IMR-90 (cell line): ENCODE data around the gene WASL. TPM values are rescaled to one million over a fixed set of nuclear protein-coding genes. Genes with fewer than 3 reads are reported as not detected.

Experiments
- ATAC-seq: fragments of 200-7000 bp; cut with Tn5 transposase; 2 replicates; pipeline ENCODE4 v1.9.1; 2020; ENCODE audit warnings: low read depth, mild to moderate bottlenecking, moderate library complexity
- BruUV-seq: library from RNA; stranded (reverse); fragments of 400-500 nt; replicated peaks from 2 replicates; lab custom pipeline; 2021; lab: Mats Ljungman, UMichigan
- CTCF ChIA-PET: fragments of 300-600 bp; formaldehyde crosslinking; extraction: SDS; loops from one replicate; lab custom pipeline; 2021; ENCODE audit warnings: antibody characterized with exemption; lab: Yijun Ruan, JAX
- POLR2A ChIA-PET: fragments of 300-600 bp; sonication (Branson Sonifier 250); formaldehyde crosslinking; loops from one replicate; lab custom pipeline; 2022; ENCODE audit warnings: antibody characterized with exemption; ENCODE audit not compliant: unreplicated experiment; lab: Charles Lee
- DNase-seq: peaks from one replicate; pipeline ENCODE4 v3.0.0; 2013
- H2AFZ ChIP-seq: replicated peaks from 2 replicates; pipeline ENCODE3; 2013; ENCODE audit warnings: low read length, mild to moderate bottlenecking; ENCODE audit not compliant: poor library complexity
- H2AK5ac ChIP-seq: 2 replicates; pipeline ENCODE4 v1.6.1; 2013; ENCODE audit warnings: low read depth, low read length, inconsistent platforms
- H2AK9ac ChIP-seq: replicated peaks from 2 replicates; pipeline ENCODE3; 2013; ENCODE audit warnings: mild to moderate bottlenecking, low read depth, low read length, moderate library complexity; ENCODE audit not compliant: poor library complexity
- H2BK120ac ChIP-seq: 2 replicates; pipeline ENCODE4 v1.6.1; 2013; ENCODE audit warnings: low read depth, low read length, inconsistent platforms
- H2BK15ac ChIP-seq: 3 replicates; pipeline ENCODE4 v1.6.1; 2013; ENCODE audit warnings: low read depth, low read length, inconsistent platforms
- H2BK20ac ChIP-seq: 2 replicates; pipeline ENCODE4 v1.6.1; 2013; ENCODE audit warnings: low read depth, mild to moderate bottlenecking, inconsistent platforms, low read length, moderate library complexity
- H2BK5ac ChIP-seq: 2 replicates; pipeline ENCODE4 v1.6.1; 2013; ENCODE audit warnings: mild to moderate bottlenecking, low read depth, low read length, inconsistent platforms; ENCODE audit not compliant: poor library complexity, severe bottlenecking
- H3K14ac ChIP-seq: replicated peaks from 2 replicates; pipeline ENCODE4 v1.6.1; 2013; ENCODE audit warnings: low read depth, low read length, inconsistent platforms
- H3K18ac ChIP-seq: 2 replicates; pipeline ENCODE4 v1.6.1; 2013; ENCODE audit warnings: low read depth, low read length, control low read depth
- H3K23ac ChIP-seq: 2 replicates; pipeline ENCODE4 v1.6.1; 2013; ENCODE audit warnings: low read depth, low read length, inconsistent platforms
- H3K27ac ChIP-seq: 2 replicates; pipeline ENCODE4 v1.5.1; 2013; ENCODE audit warnings: mild to moderate bottlenecking, control low read depth, low read length; ENCODE audit not compliant: insufficient read depth
- H3K27me3 ChIP-seq: 2 replicates; pipeline ENCODE4 v1.6.1; 2013; ENCODE audit warnings: low read length; ENCODE audit not compliant: control insufficient read depth, insufficient read depth
- H3K36me3 ChIP-seq: 2 replicates; pipeline ENCODE4 v1.6.1; 2013; ENCODE audit warnings: low read length, mixed read lengths; ENCODE audit not compliant: control insufficient read depth, insufficient read depth
- H3K4ac ChIP-seq: 2 replicates; pipeline ENCODE4 v1.6.1; 2013; ENCODE audit warnings: low read depth, low read length, inconsistent platforms
- H3K4me1 ChIP-seq: 2 replicates; pipeline ENCODE4 v1.6.1; 2013; ENCODE audit warnings: low read length, mixed read lengths; ENCODE audit not compliant: control insufficient read depth, insufficient read depth
- H3K4me2 ChIP-seq: 2 replicates; pipeline ENCODE4 v1.6.1; 2013; ENCODE audit warnings: low read depth, mild to moderate bottlenecking, control low read depth, low read length, moderate library complexity
- H3K4me3 ChIP-seq: 2 replicates; pipeline ENCODE4 v1.5.1; 2013; ENCODE audit warnings: low read depth, mild to moderate bottlenecking, control low read depth, low read length, moderate library complexity; ENCODE audit not compliant: insufficient read depth
- H3K56ac ChIP-seq: 2 replicates; pipeline ENCODE4 v1.6.1; 2013; ENCODE audit warnings: low read length, inconsistent platforms; ENCODE audit not compliant: insufficient read depth; ENCODE audit errors: extremely low read depth
- H3K79me1 ChIP-seq, 2 experiments: 2 replicates each; pipeline ENCODE4 v1.6.1; 2013; ENCODE audit warnings: low read length in 2 of 2, inconsistent platforms in 1 of 2, low read depth in 1 of 2
- H3K9ac ChIP-seq: 2 replicates; pipeline ENCODE4 v1.6.1; 2013; ENCODE audit warnings: low read depth, low read length, control low read depth
- H3K9me1 ChIP-seq: 2 replicates; pipeline ENCODE4 v1.6.1; 2013; ENCODE audit warnings: low read length, inconsistent platforms; ENCODE audit not compliant: insufficient read depth
- H3K9me3 ChIP-seq: 2 replicates; pipeline ENCODE4 v1.6.1; 2013; ENCODE audit warnings: low read length; ENCODE audit not compliant: control insufficient read depth, insufficient read depth
- H4K20me1 ChIP-seq: 2 replicates; pipeline ENCODE4 v1.6.1; 2013; ENCODE audit warnings: low read length, inconsistent platforms; ENCODE audit not compliant: insufficient read depth
- H4K5ac ChIP-seq: 2 replicates; pipeline ENCODE4 v1.6.1; 2013; ENCODE audit warnings: mild to moderate bottlenecking, low read depth, low read length, control low read depth
- H4K8ac ChIP-seq, 2 experiments: 2 replicates each; pipeline ENCODE4 v1.6.1; 2013; ENCODE audit warnings: low read depth in 2 of 2, low read length in 2 of 2, control low read depth in 1 of 2, inconsistent platforms in 1 of 2
- H4K91ac ChIP-seq: 2 replicates; pipeline ENCODE4 v1.6.1; 2013; ENCODE audit warnings: low read depth, low read length, inconsistent platforms; ENCODE audit not compliant: insufficient read depth
- BHLHE40 ChIP-seq: fragments of 150-350 bp; IDR thresholded peaks from 2 replicates; pipeline ENCODE4 v1.6.1; 2016; ENCODE audit warnings: mild to moderate bottlenecking, low read depth, low read length
- CEBPB ChIP-seq: IDR thresholded peaks from 2 replicates; pipeline ENCODE4 v1.6.1; 2012; ENCODE audit warnings: low read depth, low read length, improper control_type of control experiment
- CHD1 ChIP-seq: IDR thresholded peaks from 2 replicates; pipeline ENCODE4 v1.6.1; 2012; ENCODE audit warnings: low read depth, low read length, improper control_type of control experiment
- ELK1 ChIP-seq: fragments of 150-350 bp; IDR thresholded peaks from 2 replicates; pipeline ENCODE4 v1.6.1; 2016; ENCODE audit warnings: low read depth, mild to moderate bottlenecking, low read length, moderate library complexity, borderline replicate concordance
- FOS ChIP-seq: fragments of 150-350 bp; IDR thresholded peaks from 2 replicates; pipeline ENCODE4 v1.6.1; 2016; ENCODE audit warnings: low read depth, low read length
- MAFK ChIP-seq: IDR thresholded peaks from 2 replicates; pipeline ENCODE4 v1.6.1; 2012; ENCODE audit warnings: low read depth, low read length, improper control_type of control experiment
- MAZ ChIP-seq: IDR thresholded peaks from 2 replicates; pipeline ENCODE4 v1.6.1; 2012; ENCODE audit warnings: low read depth, mild to moderate bottlenecking, low read length, improper control_type of control experiment, moderate library complexity, borderline replicate concordance
- MXI1 ChIP-seq: IDR thresholded peaks from 2 replicates; pipeline ENCODE4 v1.6.1; 2012; ENCODE audit warnings: low read depth, mild to moderate bottlenecking, low read length, moderate library complexity, borderline replicate concordance
- NFE2L2 ChIP-seq: fragments of 150-350 bp; IDR thresholded peaks from 2 replicates; pipeline ENCODE4 v1.6.1; 2016; ENCODE audit warnings: low read depth, mild to moderate bottlenecking, low read length
- POLR2A ChIP-seq: IDR thresholded peaks from 2 replicates; pipeline ENCODE4 v1.6.1; 2012; ENCODE audit warnings: mild to moderate bottlenecking, low read depth, low read length
- RAD21 ChIP-seq: IDR thresholded peaks from 2 replicates; pipeline ENCODE4 v1.6.1; 2012; ENCODE audit warnings: low read length, improper control_type of control experiment
- RCOR1 ChIP-seq: IDR thresholded peaks from 2 replicates; pipeline ENCODE4 v1.6.1; 2012; ENCODE audit warnings: mild to moderate bottlenecking, low read length, improper control_type of control experiment; ENCODE audit not compliant: insufficient replicate concordance
- RFX5 ChIP-seq: IDR thresholded peaks from 2 replicates; pipeline ENCODE4 v1.8.0; 2012; ENCODE audit warnings: low read depth, mild to moderate bottlenecking, low read length, moderate library complexity
- USF2 ChIP-seq: fragments of 150-350 bp; IDR thresholded peaks from 2 replicates; pipeline ENCODE4 v1.6.1; 2017; ENCODE audit warnings: mild to moderate bottlenecking, antibody characterized with exemption, low read length, low read depth
- dilution Hi-C: fragments of 300-500 bp; cut with HindIII; formaldehyde crosslinking; loops from one replicate; pipeline ENCODE4 v1.14.3; 2018; ENCODE audit warnings: low sequenced_read_pairs; ENCODE audit not compliant: unreplicated experiment
- in situ Hi-C: fragments of 300-500 bp; cut with MboI; formaldehyde crosslinking; loops from 3 replicates; pipeline ENCODE4 v1.14.3; 2019; ENCODE audit warnings: low sequenced_read_pairs, inconsistent platforms, mixed read lengths
- intact Hi-C: fragments of 100-400 bp; cut with micrococcal nuclease; formaldehyde crosslinking; loops from 2 replicates; pipeline ENCODE4 v1.10.0; 2022
- polyA plus RNA-seq, 3 experiments: library from polyadenylated mRNA; depleted of rRNA; stranded (reverse); fragments of >200 nt; gene quantifications; 2 replicates each; pipeline ENCODE4 v1.2.3, GENCODE V29; 2012; ENCODE audit warnings: low replicate concordance in 1 of 3
- total RNA-seq: library from RNA; depleted of rRNA; stranded (reverse); fragments of >200 nt; gene quantifications from 2 replicates; pipeline ENCODE4 v1.2.3, GENCODE V29; 2012
- TF ChIP-seq, protein P1 (sequence below): conservative IDR thresholded peaks from 2 replicates; pipeline ENCODE4 v1.5.1; 2012; ENCODE audit warnings: mild to moderate bottlenecking, low read depth, low read length, improper control_type of control experiment

Gene WASL
- total and polyA plus RNA-seq, 2 of the 4 experiments (the other 2 are of a cell fraction), result 2.3 to 7.9 TPM

GRCh38 chr7:123787220-123788007 lies 38.6 kb upstream of the WASL start (continued):
- no peak for TF ChIP-seq BHLHE40

GRCh38 chr7:123784263-123784662 lies 35.5 kb upstream of the WASL start:
- no peaks in the 10 kb centered on the region for H3K79me1 ChIP-seq
- POLR2A ChIA-PET, result no interaction called here
- no peaks in the 10 kb centered on the region for H4K20me1 ChIP-seq
- H3K9me3 ChIP-seq, result no peaks in the 10 kb centered on the region
- H2BK15ac ChIP-seq, result no peak overlapping the region
- no peak overlapping the region for H3K56ac ChIP-seq
- H3K27ac ChIP-seq, result no peak overlapping the region
- no peak overlapping the region for H3K14ac ChIP-seq
- no peak overlapping the region for H2BK20ac ChIP-seq
- H3K9ac ChIP-seq, result no peak overlapping the region
- H3K36me3 ChIP-seq, result no peaks in the 10 kb centered on the region
- no peak overlapping the region for H2AFZ ChIP-seq
- no peak overlapping the region for H3K23ac ChIP-seq
- no peak overlapping the region for H4K8ac ChIP-seq
- H3K27me3 ChIP-seq, result no peaks in the 10 kb centered on the region
- BruUV-seq, result no TSS peak
- dilution Hi-C loops (no loop called here), in situ Hi-C loops (no loop called here), intact Hi-C loops (no loop called here)
- no peak overlapping the region for H3K18ac ChIP-seq
- no peak overlapping the region for H3K4me2 ChIP-seq
- H2BK120ac ChIP-seq, result no peak overlapping the region
- no peak overlapping the region for H4K5ac ChIP-seq
- CTCF ChIA-PET, result no interaction called here
- ATAC-seq, result no peak
- no peak overlapping the region for H4K91ac ChIP-seq
- H3K9me1 ChIP-seq, result no peaks in the 10 kb centered on the region
- H2BK5ac ChIP-seq, result no peak overlapping the region
- no peak for DNase-seq
- no peak overlapping the region for H3K4me3 ChIP-seq
- H3K4ac ChIP-seq, result no peak overlapping the region
- H2AK5ac ChIP-seq, result no peak overlapping the region
- H2AK9ac ChIP-seq, result no peak overlapping the region
- no peaks in the 10 kb centered on the region for H3K4me1 ChIP-seq
- no peak for TF ChIP-seq ELK1
- no peak for TF ChIP-seq MAZ
- no peak for TF ChIP-seq MXI1
- no peak for TF ChIP-seq POLR2A
- TF ChIP-seq RAD21, result no peak
- no peak for TF ChIP-seq RFX5
- TF ChIP-seq MAFK, result no peak
- no peak for TF ChIP-seq CEBPB
- TF ChIP-seq RCOR1, result no peak
- no peak for TF ChIP-seq CHD1
- no peak for TF ChIP-seq FOS
- TF ChIP-seq, protein P1, sequence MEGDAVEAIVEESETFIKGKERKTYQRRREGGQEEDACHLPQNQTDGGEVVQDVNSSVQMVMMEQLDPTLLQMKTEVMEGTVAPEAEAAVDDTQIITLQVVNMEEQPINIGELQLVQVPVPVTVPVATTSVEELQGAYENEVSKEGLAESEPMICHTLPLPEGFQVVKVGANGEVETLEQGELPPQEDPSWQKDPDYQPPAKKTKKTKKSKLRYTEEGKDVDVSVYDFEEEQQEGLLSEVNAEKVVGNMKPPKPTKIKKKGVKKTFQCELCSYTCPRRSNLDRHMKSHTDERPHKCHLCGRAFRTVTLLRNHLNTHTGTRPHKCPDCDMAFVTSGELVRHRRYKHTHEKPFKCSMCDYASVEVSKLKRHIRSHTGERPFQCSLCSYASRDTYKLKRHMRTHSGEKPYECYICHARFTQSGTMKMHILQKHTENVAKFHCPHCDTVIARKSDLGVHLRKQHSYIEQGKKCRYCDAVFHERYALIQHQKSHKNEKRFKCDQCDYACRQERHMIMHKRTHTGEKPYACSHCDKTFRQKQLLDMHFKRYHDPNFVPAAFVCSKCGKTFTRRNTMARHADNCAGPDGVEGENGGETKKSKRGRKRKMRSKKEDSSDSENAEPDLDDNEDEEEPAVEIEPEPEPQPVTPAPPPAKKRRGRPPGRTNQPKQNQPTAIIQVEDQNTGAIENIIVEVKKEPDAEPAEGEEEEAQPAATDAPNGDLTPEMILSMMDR, result no peak
- no peak for TF ChIP-seq NFE2L2
- no peak for TF ChIP-seq USF2
